Hepatocyte (in vitro differentiated cells): ENCODE measurements around the gene PLCB2. TPM values are rescaled to one million over a fixed set of nuclear protein-coding genes. Genes with fewer than 3 reads are reported as not detected.
A peak's percentile ranks its signal among the peaks of the same experiment; 100 is the strongest.

Experiments used
- DNase-seq: peaks from one replicate; pipeline ENCODE4 v3.0.0-alpha.2; 2016; ENCODE audit warnings: low spot score
- H2AFZ ChIP-seq: fragments of 200-600 bp; sonication (generic); 2 replicates; pipeline ENCODE4 v1.6.0; 2016; ENCODE audit warnings: antibody characterized with exemption, mild to moderate bottlenecking
- H3K27ac ChIP-seq: fragments of 200-600 bp; sonication (generic); 2 replicates; pipeline ENCODE4 v1.5.1; 2016; ENCODE audit warnings: mild to moderate bottlenecking
- H3K27me3 ChIP-seq: fragments of 200-600 bp; sonication (generic); 2 replicates; pipeline ENCODE4 v1.6.1; 2016
- H3K36me3 ChIP-seq: fragments of 200-600 bp; sonication (generic); replicated peaks from 2 replicates; pipeline ENCODE4 v1.5.1; 2016; ENCODE audit warnings: low read depth; ENCODE audit not compliant: insufficient read depth
- H3K4me1 ChIP-seq: fragments of 200-600 bp; sonication (generic); 2 replicates; pipeline ENCODE4 v1.5.1; 2016; ENCODE audit warnings: mild to moderate bottlenecking, moderate library complexity; ENCODE audit not compliant: insufficient read depth
- H3K4me2 ChIP-seq: fragments of 200-600 bp; sonication (generic); 2 replicates; pipeline ENCODE4 v1.6.0; 2016
- H3K4me3 ChIP-seq: fragments of 200-600 bp; sonication (generic); 2 replicates; pipeline ENCODE4 v1.5.1; 2016; ENCODE audit warnings: mild to moderate bottlenecking
- H3K79me2 ChIP-seq: fragments of 200-600 bp; sonication (generic); 2 replicates; pipeline ENCODE4 v1.6.0; 2017; ENCODE audit warnings: mild to moderate bottlenecking
- H3K9me2 ChIP-seq: fragments of 200-600 bp; sonication (generic); replicated peaks from 2 replicates; pipeline ENCODE4 v1.6.0; 2017; ENCODE audit warnings: mild to moderate bottlenecking; ENCODE audit not compliant: insufficient read depth
- H3K9me3 ChIP-seq: fragments of 200-600 bp; sonication (generic); 2 replicates; pipeline ENCODE4 v1.5.1; 2016; ENCODE audit warnings: low read depth, mild to moderate bottlenecking
- H4K20me1 ChIP-seq: fragments of 200-600 bp; sonication (generic); 2 replicates; pipeline ENCODE4 v1.6.0; 2016; ENCODE audit warnings: mild to moderate bottlenecking; ENCODE audit not compliant: insufficient read depth, poor library complexity, severe bottlenecking
- CTCF ChIP-seq: fragments of 200-600 bp; sonication (generic); IDR thresholded peaks from 2 replicates; pipeline ENCODE4 v1.5.1; 2016; ENCODE audit warnings: antibody characterized with exemption, mild to moderate bottlenecking; ENCODE audit not compliant: poor library complexity
- EZH2 ChIP-seq: fragments of 200-600 bp; sonication (generic); IDR thresholded peaks from 2 replicates; pipeline ENCODE4 v1.6.1; 2016; ENCODE audit warnings: antibody characterized with exemption, mild to moderate bottlenecking, borderline replicate concordance
- EZH2phosphoT487 ChIP-seq: fragments of 200-600 bp; sonication (generic); IDR thresholded peaks from one replicate; pipeline ENCODE4 v1.6.1; 2018; ENCODE audit warnings: antibody characterized with exemption, mild to moderate bottlenecking, low read depth, moderate library complexity; ENCODE audit not compliant: unreplicated experiment, severe bottlenecking
- WGBS: methylation state at CpG from one replicate; pipeline ENCODE4 v1.1.6; 2016; ENCODE audit warnings: low lambda C conversion rate; ENCODE audit errors: missing lambda C conversion rate; 5-methylcytosine and 5-hydroxymethylcytosine counted together
- polyA plus RNA-seq: library from polyadenylated mRNA; unstranded; fragments of >200 nt; fragmentation: Nextera tagmentation; extraction: Ambion mirVana; gene quantifications from 2 replicates; pipeline ENCODE4 v1.2.1, GENCODE V29; 2016
- total RNA-seq: library from RNA; depleted of rRNA; stranded (reverse); fragments of >200 nt; gene quantifications from 2 replicates; pipeline ENCODE4 v1.2.3, GENCODE V29; 2014

Gene PLCB2
- total and polyA plus RNA-seq, 2 experiments from 2014 or later, result 1.7 to 4.4 TPM

- H3K4me1 ChIP-seq, result peaks cover 5% of the 10 kb centered on the region
- H3K9me2 ChIP-seq, result no peaks in the 10 kb centered on the region
- no peaks in the 10 kb centered on the region for H3K9me3 ChIP-seq
- H3K27ac ChIP-seq, result no peak overlapping the region
- H3K27me3 ChIP-seq, result no peaks in the 10 kb centered on the region
- H3K4me2 ChIP-seq, result no peak overlapping the region
- no peak overlapping the region for H3K4me3 ChIP-seq
- no peaks in the 10 kb centered on the region for H3K36me3 ChIP-seq
- no peaks in the 10 kb centered on the region for H4K20me1 ChIP-seq
- H2AFZ ChIP-seq, result no peak overlapping the region
- no peak for DNase-seq
- WGBS, result 91% methylated on average over 19 of the region's 19 CpGs
- TF ChIP-seq EZH2phosphoT487 (no peak), CTCF (no peak), EZH2 (no peak)
- H3K79me2 ChIP-seq, result no peaks in the 10 kb centered on the region
These were observed 5.3 kb downstream of the PLCB2 start for GRCh38 chr15:40302288-40302886.

- H3K4me3 ChIP-seq, result no peak overlapping the region
- H4K20me1 ChIP-seq, result no peaks in the 10 kb centered on the region
- no peaks in the 10 kb centered on the region for H3K9me2 ChIP-seq
- no peaks in the 10 kb centered on the region for H3K79me2 ChIP-seq
- H3K27ac ChIP-seq, result no peak overlapping the region
- H3K4me1 ChIP-seq, result no peaks in the 10 kb centered on the region
- H3K4me2 ChIP-seq, result peak overlapping the region; percentile 47
- no peak overlapping the region for H2AFZ ChIP-seq
- TF ChIP-seq CTCF (no peak), EZH2 (no peak), EZH2phosphoT487 (no peak)
- DNase-seq, result no peak
- WGBS, result 40% methylated on average over 12 of the region's 12 CpGs
- no peaks in the 10 kb centered on the region for H3K9me3 ChIP-seq
- H3K27me3 ChIP-seq, result no peaks in the 10 kb centered on the region
- no peaks in the 10 kb centered on the region for H3K36me3 ChIP-seq
These were observed 6.1 kb downstream of the PLCB2 start for GRCh38 chr15:40301467-40302179.

DNA sequence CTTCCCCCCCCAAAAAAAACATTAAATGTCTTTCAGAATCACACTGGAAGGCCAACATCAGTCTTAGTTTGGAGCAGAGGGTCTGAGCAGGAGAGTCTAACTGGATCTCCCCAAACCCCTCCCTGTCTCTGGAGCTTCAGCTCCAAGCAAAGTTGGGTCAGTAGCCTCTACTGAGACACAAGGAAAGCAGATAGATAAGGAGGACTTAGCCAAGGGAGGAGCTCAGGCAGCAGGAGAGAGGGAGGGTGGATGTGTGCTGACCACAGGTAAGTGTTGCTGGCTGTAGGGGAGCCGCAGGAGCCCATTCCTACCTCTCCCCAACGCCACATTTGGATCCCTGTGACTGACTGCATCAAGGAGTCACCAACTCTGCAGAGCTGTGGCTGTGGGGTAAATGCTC lies 7.0 kb downstream of the PLCB2 start:
- Histone ChIP-seq H3K27me3 (no peaks in the 10 kb centered on the region), H3K9me2 (no peaks in the 10 kb centered on the region), H3K27ac (no peak overlapping the region), H4K20me1 (no peaks in the 10 kb centered on the region), H3K9me3 (no peaks in the 10 kb centered on the region), H3K36me3 (no peaks in the 10 kb centered on the region), H3K4me1 (peaks cover 4% of the 10 kb centered on the region), H3K79me2 (no peaks in the 10 kb centered on the region), H3K4me3 (no peak overlapping the region), H2AFZ (no peak overlapping the region), H3K4me2 (no peak overlapping the region)
- DNase-seq, result no peak
- TF ChIP-seq EZH2phosphoT487 (no peak), EZH2 (no peak), CTCF (no peak)
- 67% methylated on average over 2 of the region's 2 CpGs for WGBS
